ENCODE results near the gene RAD52.

The RAD52 gene

DNA sequence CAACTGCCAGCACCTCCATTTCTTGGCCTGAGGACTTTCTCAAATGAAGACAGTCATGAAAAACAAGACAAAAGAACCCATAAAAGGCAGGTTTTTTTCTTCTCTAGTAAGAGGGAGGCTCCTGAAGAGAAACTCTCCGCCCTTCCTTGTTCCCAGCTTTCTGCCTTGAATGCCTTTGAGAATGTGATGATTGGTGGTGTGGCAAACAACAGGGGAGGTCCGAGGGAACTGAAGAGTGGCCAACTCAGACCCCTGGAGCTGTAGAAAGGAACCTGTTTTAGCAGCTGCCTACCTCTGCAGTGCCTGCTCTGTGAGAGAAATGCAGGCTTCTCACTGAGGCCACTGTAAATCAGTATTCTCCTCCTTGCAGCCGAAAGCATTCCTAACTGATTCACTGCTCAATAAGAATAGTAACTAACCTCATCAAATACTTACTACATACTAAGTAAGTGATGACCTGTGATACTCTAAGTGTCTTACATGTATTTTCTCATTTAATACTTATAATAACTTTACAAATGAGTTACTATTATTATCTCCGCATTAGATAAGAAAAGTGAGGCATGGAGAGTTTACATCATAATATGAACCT is 24.9 kb upstream of the RAD52 start:
- Histone ChIP-seq H3K9me2 (replicated peaks; ENCODE audit: insufficient read depth, low read length) (no peaks in the 10 kb centered on the region), H3K9me3 (ENCODE audit: insufficient read depth, low read length) (no peaks in the 10 kb centered on the region), H3K9ac (ENCODE audit: low read length) (no peak overlapping the region), H3K4me3 (ENCODE audit: insufficient read depth, low read length, poor library complexity, severe bottlenecking) (no peak overlapping the region), H3K27ac (ENCODE audit: low read depth, low read length) (no peak overlapping the region), H4K20me1 (ENCODE audit: low read depth, low read length) (no peaks in the 10 kb centered on the region), H3K4me2 (ENCODE audit: low read depth, low read length, poor library complexity, severe bottlenecking) (no peak overlapping the region), H3K27me3 (ENCODE audit: low read length) (no peaks in the 10 kb centered on the region), H3K36me3 (ENCODE audit: low read length) (no peaks in the 10 kb centered on the region), H3K79me2 (ENCODE audit: insufficient read depth, low read length) (no peaks in the 10 kb centered on the region), H2AFZ (ENCODE audit: low read depth, low read length, severe bottlenecking) (no peak overlapping the region), H3F3A (ENCODE audit: insufficient read depth) (no peaks in the 10 kb centered on the region)
- TF ChIP-seq, protein P1, sequence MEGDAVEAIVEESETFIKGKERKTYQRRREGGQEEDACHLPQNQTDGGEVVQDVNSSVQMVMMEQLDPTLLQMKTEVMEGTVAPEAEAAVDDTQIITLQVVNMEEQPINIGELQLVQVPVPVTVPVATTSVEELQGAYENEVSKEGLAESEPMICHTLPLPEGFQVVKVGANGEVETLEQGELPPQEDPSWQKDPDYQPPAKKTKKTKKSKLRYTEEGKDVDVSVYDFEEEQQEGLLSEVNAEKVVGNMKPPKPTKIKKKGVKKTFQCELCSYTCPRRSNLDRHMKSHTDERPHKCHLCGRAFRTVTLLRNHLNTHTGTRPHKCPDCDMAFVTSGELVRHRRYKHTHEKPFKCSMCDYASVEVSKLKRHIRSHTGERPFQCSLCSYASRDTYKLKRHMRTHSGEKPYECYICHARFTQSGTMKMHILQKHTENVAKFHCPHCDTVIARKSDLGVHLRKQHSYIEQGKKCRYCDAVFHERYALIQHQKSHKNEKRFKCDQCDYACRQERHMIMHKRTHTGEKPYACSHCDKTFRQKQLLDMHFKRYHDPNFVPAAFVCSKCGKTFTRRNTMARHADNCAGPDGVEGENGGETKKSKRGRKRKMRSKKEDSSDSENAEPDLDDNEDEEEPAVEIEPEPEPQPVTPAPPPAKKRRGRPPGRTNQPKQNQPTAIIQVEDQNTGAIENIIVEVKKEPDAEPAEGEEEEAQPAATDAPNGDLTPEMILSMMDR (IDR thresholded peaks at IDR 0.05; ENCODE audit: insufficient read depth, low read length, poor library complexity, severe bottlenecking) = no peak
- TF ChIP-seq EZH2phosphoT487 (conservative IDR thresholded peaks at IDR 0.05; ENCODE audit: low read length) = no peak

DNA sequence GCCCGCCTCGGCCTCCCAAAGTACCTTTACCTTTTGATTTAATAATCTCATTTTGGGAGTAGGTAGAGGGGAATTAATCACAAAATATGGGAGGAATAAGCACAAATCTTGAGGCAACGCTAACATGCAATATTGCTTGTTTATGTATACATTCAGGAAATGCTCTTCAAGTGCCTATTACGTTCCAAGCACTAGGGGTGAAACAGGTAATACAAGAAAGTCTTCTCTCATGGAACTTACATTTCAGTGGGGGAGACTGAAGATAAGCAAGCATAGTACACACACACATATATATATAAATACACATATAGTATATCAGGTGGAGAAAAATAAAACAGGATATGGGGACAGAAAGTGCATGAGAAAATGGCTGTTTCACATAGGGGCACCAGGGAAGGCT is 22.5 kb upstream of the RAD52 start:
- TF ChIP-seq, protein P1 (IDR thresholded peaks at IDR 0.05; ENCODE audit: insufficient read depth, low read length, poor library complexity, severe bottlenecking) = no peak
- no peak for TF ChIP-seq EZH2phosphoT487 (conservative IDR thresholded peaks at IDR 0.05; ENCODE audit: low read length)

GRCh38 chr12:969821-970220 is 20.3 kb upstream of the RAD52 start:
- Histone ChIP-seq H3K36me3 (ENCODE audit: low read length) (no peaks in the 10 kb centered on the region), H3K27me3 (ENCODE audit: low read length) (no peaks in the 10 kb centered on the region), H3F3A (ENCODE audit: insufficient read depth) (no peaks in the 10 kb centered on the region), H3K4me3 (ENCODE audit: insufficient read depth, low read length, poor library complexity, severe bottlenecking) (no peak overlapping the region), H3K4me2 (ENCODE audit: low read depth, low read length, poor library complexity, severe bottlenecking) (no peak overlapping the region), H4K20me1 (ENCODE audit: low read depth, low read length) (no peaks in the 10 kb centered on the region), H3K9ac (ENCODE audit: low read length) (no peak overlapping the region), H2AFZ (ENCODE audit: low read depth, low read length, severe bottlenecking) (no peak overlapping the region), H3K79me2 (ENCODE audit: insufficient read depth, low read length) (no peaks in the 10 kb centered on the region), H3K27ac (ENCODE audit: low read depth, low read length) (no peak overlapping the region), H3K9me2 (replicated peaks; ENCODE audit: insufficient read depth, low read length) (no peaks in the 10 kb centered on the region), H3K9me3 (ENCODE audit: insufficient read depth, low read length) (no peaks in the 10 kb centered on the region)
- TF ChIP-seq, protein P1 (IDR thresholded peaks at IDR 0.05; ENCODE audit: insufficient read depth, low read length, poor library complexity, severe bottlenecking) = no peak
- no peak for TF ChIP-seq EZH2phosphoT487 (conservative IDR thresholded peaks at IDR 0.05; ENCODE audit: low read length)

More for the DNA sequence above, 22.5 kb upstream of the RAD52 start:
- Histone ChIP-seq H3F3A (ENCODE audit: insufficient read depth) (no peaks in the 10 kb centered on the region), H3K9ac (ENCODE audit: low read length) (no peak overlapping the region), H3K9me2 (replicated peaks; ENCODE audit: insufficient read depth, low read length) (no peaks in the 10 kb centered on the region), H3K4me3 (ENCODE audit: insufficient read depth, low read length, poor library complexity, severe bottlenecking) (no peak overlapping the region), H2AFZ (ENCODE audit: low read depth, low read length, severe bottlenecking) (no peak overlapping the region), H3K27me3 (ENCODE audit: low read length) (no peaks in the 10 kb centered on the region), H4K20me1 (ENCODE audit: low read depth, low read length) (no peaks in the 10 kb centered on the region), H3K9me3 (ENCODE audit: insufficient read depth, low read length) (no peaks in the 10 kb centered on the region), H3K36me3 (ENCODE audit: low read length) (no peaks in the 10 kb centered on the region), H3K27ac (ENCODE audit: low read depth, low read length) (no peak overlapping the region), H3K79me2 (ENCODE audit: insufficient read depth, low read length) (no peaks in the 10 kb centered on the region), H3K4me2 (ENCODE audit: low read depth, low read length, poor library complexity, severe bottlenecking) (no peak overlapping the region)

All from SU-DHL-6 (cell line).